ENCODE results near the gene ALDOB.

ALDOB gene

GRCh38 chr9:101427957-101428655 lies 7.5 kb downstream of the ALDOB start:
- no peak for DNase-seq (ENCODE audit: low spot score)
- ChIA-PET CTCF (no interaction called here), POLR2A (ENCODE audit: low non-redundant PET) (no interaction called here)
- H3K27ac ChIP-seq, result no peak overlapping the region
- TF ChIP-seq, protein P1, sequence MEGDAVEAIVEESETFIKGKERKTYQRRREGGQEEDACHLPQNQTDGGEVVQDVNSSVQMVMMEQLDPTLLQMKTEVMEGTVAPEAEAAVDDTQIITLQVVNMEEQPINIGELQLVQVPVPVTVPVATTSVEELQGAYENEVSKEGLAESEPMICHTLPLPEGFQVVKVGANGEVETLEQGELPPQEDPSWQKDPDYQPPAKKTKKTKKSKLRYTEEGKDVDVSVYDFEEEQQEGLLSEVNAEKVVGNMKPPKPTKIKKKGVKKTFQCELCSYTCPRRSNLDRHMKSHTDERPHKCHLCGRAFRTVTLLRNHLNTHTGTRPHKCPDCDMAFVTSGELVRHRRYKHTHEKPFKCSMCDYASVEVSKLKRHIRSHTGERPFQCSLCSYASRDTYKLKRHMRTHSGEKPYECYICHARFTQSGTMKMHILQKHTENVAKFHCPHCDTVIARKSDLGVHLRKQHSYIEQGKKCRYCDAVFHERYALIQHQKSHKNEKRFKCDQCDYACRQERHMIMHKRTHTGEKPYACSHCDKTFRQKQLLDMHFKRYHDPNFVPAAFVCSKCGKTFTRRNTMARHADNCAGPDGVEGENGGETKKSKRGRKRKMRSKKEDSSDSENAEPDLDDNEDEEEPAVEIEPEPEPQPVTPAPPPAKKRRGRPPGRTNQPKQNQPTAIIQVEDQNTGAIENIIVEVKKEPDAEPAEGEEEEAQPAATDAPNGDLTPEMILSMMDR (conservative IDR thresholded peaks at IDR 0.05; ENCODE audit: low read depth), result no peak

DNA sequence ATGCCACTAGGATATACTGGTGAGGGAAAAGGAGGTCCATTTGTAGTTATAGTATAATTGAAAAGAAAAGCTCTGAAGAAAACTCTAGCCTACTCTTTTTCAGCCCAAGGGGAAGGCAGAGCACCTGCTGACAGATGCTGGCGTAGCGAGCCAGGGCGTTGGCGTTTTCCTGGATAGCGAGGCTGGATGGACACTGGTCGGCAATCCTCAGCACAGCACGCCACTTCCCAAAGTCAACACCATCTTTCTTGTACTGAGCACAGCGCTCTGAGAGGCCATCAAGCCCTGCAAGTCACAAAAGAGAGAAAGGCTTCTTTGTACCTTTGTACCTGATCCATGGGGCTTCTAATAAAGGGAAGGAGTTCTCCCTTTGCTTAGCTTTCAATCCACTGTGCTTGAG lies 8.2 kb downstream of the ALDOB start:
- CTCF ChIA-PET, result no interaction called here

DNA sequence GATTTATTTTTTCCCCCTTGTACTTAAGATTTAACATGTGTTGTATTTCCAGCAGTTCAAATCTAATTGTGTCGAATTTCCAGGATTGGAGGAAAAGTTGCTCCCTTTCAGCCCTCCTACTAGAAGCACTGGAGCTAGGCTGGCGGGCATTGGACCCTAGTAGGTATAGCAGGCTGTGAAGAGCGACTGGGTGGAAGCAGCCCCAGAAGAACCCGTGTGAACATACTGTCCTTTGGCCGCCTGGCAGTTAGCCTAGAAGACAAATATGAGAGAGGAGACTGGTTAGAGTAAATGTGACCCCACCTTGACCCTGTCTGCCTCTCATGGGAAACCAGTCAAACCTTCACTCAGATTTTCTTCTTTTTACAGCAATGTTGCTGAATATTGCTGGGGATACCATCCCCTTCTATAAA lies 13.9 kb downstream of the ALDOB start:
- TF ChIP-seq, protein P1 (conservative IDR thresholded peaks at IDR 0.05; ENCODE audit: low read depth), result no peak
- H3K27ac ChIP-seq, result no peak overlapping the region
- DNase-seq (ENCODE audit: low spot score), result no peak
- CTCF ChIA-PET, result no interaction called here
- POLR2A ChIA-PET (ENCODE audit: low non-redundant PET), result no interaction called here

More for the DNA sequence above, 8.2 kb downstream of the ALDOB start:
- POLR2A ChIA-PET (ENCODE audit: low non-redundant PET), result no interaction called here
- TF ChIP-seq, protein P1 (conservative IDR thresholded peaks at IDR 0.05; ENCODE audit: low read depth), result no peak
- DNase-seq (ENCODE audit: low spot score), result no peak
- no peak overlapping the region for H3K27ac ChIP-seq

DNA sequence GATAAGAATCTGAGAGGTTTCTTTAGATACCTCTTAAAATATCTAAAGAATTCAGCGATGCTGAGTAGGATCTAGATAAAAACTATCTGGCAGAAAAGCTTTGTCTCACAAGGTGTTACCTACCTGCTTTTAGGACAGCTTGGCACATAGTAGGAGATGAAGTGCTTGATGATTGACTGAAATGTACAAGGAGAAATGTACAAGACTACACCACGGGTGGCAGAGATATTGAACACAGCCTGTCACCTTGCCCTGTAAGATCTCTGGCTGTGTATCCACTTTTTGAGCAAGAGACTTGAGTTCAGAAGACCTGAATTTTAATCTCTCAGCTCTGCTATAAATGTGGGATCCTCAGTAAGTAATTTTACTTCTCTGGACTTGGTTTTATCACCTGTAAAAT lies 15.7 kb downstream of the ALDOB start:
- no peak overlapping the region for H3K27ac ChIP-seq
- no peak for DNase-seq (ENCODE audit: low spot score)
- TF ChIP-seq, protein P1 (conservative IDR thresholded peaks at IDR 0.05; ENCODE audit: low read depth), result no peak
- POLR2A ChIA-PET (ENCODE audit: low non-redundant PET), result no interaction called here
- CTCF ChIA-PET, result interaction anchor here (0.6 kb wide), 1 partner anchor 300 kb away, joined by 3 read pairs; no protein-coding TSS in a partner anchor

- TF ChIP-seq, protein P1 (conservative IDR thresholded peaks at IDR 0.05; ENCODE audit: low read depth), result no peak
- DNase-seq (ENCODE audit: low spot score), result no peak
- no peak overlapping the region for H3K27ac ChIP-seq
Observed at GRCh38 chr9:101418518-101419430, 16.8 kb downstream of the ALDOB start.

DNA sequence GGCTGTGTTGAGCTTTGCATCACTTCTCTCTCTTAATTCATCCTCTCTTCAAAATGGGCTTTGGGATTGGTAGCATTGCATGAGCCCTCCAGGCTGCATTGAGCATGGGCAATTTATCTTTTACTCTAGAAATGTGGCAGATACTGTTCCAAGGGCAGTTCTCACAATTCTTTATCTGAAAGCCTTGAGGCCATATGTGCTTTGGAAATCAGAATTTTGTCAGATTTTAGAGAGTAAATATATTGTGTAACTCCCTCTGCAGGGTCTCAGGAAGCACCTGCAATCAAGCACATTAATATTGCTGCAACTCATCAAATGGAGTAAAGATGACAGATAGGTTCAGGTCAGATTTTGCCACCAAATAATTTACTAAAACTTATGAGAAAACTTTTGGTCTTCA lies 17.6 kb downstream of the ALDOB start:
- CTCF ChIA-PET, result no interaction called here
- POLR2A ChIA-PET (ENCODE audit: low non-redundant PET), result no interaction called here
- H3K27ac ChIP-seq, result no peak overlapping the region
- no peak for DNase-seq (ENCODE audit: low spot score)
- TF ChIP-seq, protein P1 (conservative IDR thresholded peaks at IDR 0.05; ENCODE audit: low read depth), result no peak

More at GRCh38 chr9:101418518-101419430, 16.8 kb downstream of the ALDOB start:
- CTCF ChIA-PET, result no interaction called here
- POLR2A ChIA-PET (ENCODE audit: low non-redundant PET), result no interaction called here
